K562 (cell line): ENCODE results near the gene HSDL1. TPM values are rescaled to one million over a fixed set of nuclear protein-coding genes. Genes with fewer than 3 reads are reported as not detected.

Experiments used
- E2F5 ChIP-seq: sonication (generic); formaldehyde crosslinking; IDR thresholded peaks from 2 replicates; pipeline ENCODE4 v1.8.0; 2022; ENCODE audit warnings: mild to moderate bottlenecking, missing genetic modification reagents
- EWSR1 ChIP-seq: fragments of 450-650 bp; IDR thresholded peaks from 2 replicates; pipeline ENCODE4 v1.6.1; 2018; ENCODE audit warnings: borderline replicate concordance, mild to moderate bottlenecking, low read depth, moderate library complexity; ENCODE audit not compliant: partially characterized antibody
- HDAC1 ChIP-seq, 2 experiments: fragments of 450-650 bp; IDR thresholded peaks; 2 replicates each; pipeline ENCODE4 v1.6.1; 2016 to 2017; ENCODE audit warnings: inconsistent platforms in 1 of 2, mild to moderate bottlenecking in 1 of 2, moderate library complexity in 1 of 2
- MAZ ChIP-seq, 2 experiments: fragments of 450-650 bp in 1 of 2; sonication (generic) in 1 of 2; formaldehyde crosslinking; IDR thresholded peaks in 1 of 2; conservative IDR thresholded peaks in 1 of 2; 2 replicates each; pipeline versions ENCODE4 v1.4.0 to v1.5.0; 2020; ENCODE audit warnings: mild to moderate bottlenecking in 1 of 2, missing genetic modification reagents in 1 of 2
- NR2C1 ChIP-seq, 2 experiments: fragments of 450-650 bp; IDR thresholded peaks; 2 replicates each; pipeline ENCODE4 v1.6.1; 2017; ENCODE audit warnings: mild to moderate bottlenecking in 2 of 2, antibody characterized with exemption in 1 of 2, inconsistent platforms in 1 of 2, missing compliant biosample characterization in 1 of 2, missing genetic modification characterization in 1 of 2
- NR4A1 ChIP-seq, 2 experiments: fragments of 250-450 bp in 1 of 2; fragments of 450-650 bp in 1 of 2; sonication (Bioruptor Pico) in 1 of 2; IDR thresholded peaks; 2 replicates each; pipeline versions ENCODE4 v1.4.0 to v1.6.1; 2016 to 2020; ENCODE audit warnings: mild to moderate bottlenecking in 2 of 2, missing compliant biosample characterization in 1 of 2, missing genetic modification characterization in 1 of 2, moderate library complexity in 1 of 2
- RBM39 ChIP-seq: fragments of 200-400 bp; formaldehyde crosslinking; optimal IDR thresholded peaks from 2 replicates; pipeline ENCODE3; 2018; ENCODE audit warnings: low read depth, low read length
- SAFB ChIP-seq: fragments of 200-400 bp; formaldehyde crosslinking; IDR thresholded peaks from 2 replicates; pipeline ENCODE4 v1.6.1; 2017; ENCODE audit warnings: low read depth, low read length, borderline replicate concordance
- SMAD3 ChIP-seq: fragments of 450-650 bp; formaldehyde crosslinking; conservative IDR thresholded peaks from 2 replicates; pipeline ENCODE4 v1.4.0; 2020; ENCODE audit warnings: mild to moderate bottlenecking
- TBL1XR1 ChIP-seq, 2 experiments: IDR thresholded peaks; 2 replicates each; pipeline ENCODE4 v1.6.1; 2012; ENCODE audit warnings: improper control_type of control experiment in 2 of 2, low read length in 2 of 2, mild to moderate bottlenecking in 1 of 2
- TEAD4 ChIP-seq, 2 experiments: sonication (generic) in 1 of 2; formaldehyde crosslinking in 1 of 2; IDR thresholded peaks; 2 replicates each; pipeline versions ENCODE4 v1.6.1 to v1.8.0; 2012 to 2022; ENCODE audit warnings: borderline replicate concordance in 1 of 2, inconsistent platforms in 1 of 2, low read length in 1 of 2, mild to moderate bottlenecking in 1 of 2, missing genetic modification reagents in 1 of 2
- THRB ChIP-seq: fragments of 450-650 bp; formaldehyde crosslinking; conservative IDR thresholded peaks from 2 replicates; pipeline ENCODE4 v1.4.0; 2022; ENCODE audit warnings: mild to moderate bottlenecking, missing genetic modification characterization
- ZBED1 ChIP-seq: IDR thresholded peaks from 2 replicates; pipeline ENCODE4 v1.6.1; 2014
- ZBTB49 ChIP-seq: sonication (generic); formaldehyde crosslinking; IDR thresholded peaks from 2 replicates; pipeline ENCODE4 v1.8.0; 2022; ENCODE audit warnings: missing genetic modification reagents, mild to moderate bottlenecking, borderline replicate concordance
- ZFPM2 ChIP-seq: fragments of 250-450 bp; sonication (Bioruptor Pico); IDR thresholded peaks from 2 replicates; pipeline ENCODE4 v1.5.1; 2022; ENCODE audit warnings: mild to moderate bottlenecking
- ZKSCAN1 ChIP-seq: fragments of 150-350 bp; IDR thresholded peaks from 2 replicates; pipeline ENCODE4 v1.6.1; 2016; ENCODE audit warnings: low read depth, low read length
- ZNF277 ChIP-seq: fragments of 250-450 bp; sonication (Bioruptor Pico); IDR thresholded peaks from 2 replicates; pipeline ENCODE4 v1.8.0; 2022; ENCODE audit warnings: inconsistent platforms, mild to moderate bottlenecking, moderate library complexity, borderline replicate concordance
- ZNF551 ChIP-seq: fragments of 250-450 bp; sonication (Bioruptor Pico); IDR thresholded peaks from 2 replicates; pipeline ENCODE4 v1.5.0; 2021; ENCODE audit warnings: mild to moderate bottlenecking, moderate library complexity
- ZNF830 ChIP-seq: fragments of 250-450 bp; sonication (Bioruptor Pico); IDR thresholded peaks from 2 replicates; pipeline ENCODE4 v1.5.0; 2021; ENCODE audit warnings: mild to moderate bottlenecking
- polyA plus RNA-seq, 8 experiments: library from polyadenylated mRNA; depleted of rRNA in 4 of 8; stranded (reverse) in 5 of 8; unstranded in 3 of 8; fragments of >200 nt; fragmentation: Nextera tagmentation in 2 of 8; fragmentation: Illumina TruSeq in 1 of 8; extraction: Ambion mirVana in 2 of 8; extraction: Trizol in 1 of 8; gene quantifications; 2 replicates each; pipeline versions ENCODE4 v1.2.1 to v1.2.3, GENCODE V29; 2011 to 2014; ENCODE audit warnings: inconsistent platforms in 1 of 8, missing spikeins in 1 of 8
- total RNA-seq, 7 experiments: library from RNA; depleted of rRNA in 6 of 7; stranded (reverse); fragments of >200 nt in 6 of 7; fragmentation: Illumina TruSeq in 2 of 7; extraction: Trizol in 2 of 7; gene quantifications; 2 replicates each; pipeline versions ENCODE4 v1.2.1 to v1.2.3, GENCODE V29; 2011 to 2021; ENCODE audit warnings: low replicate concordance in 1 of 7

Gene HSDL1
- total and polyA plus RNA-seq, 9 of the 15 experiments (the other 6 are each of a cell fraction or from before 2014, with no cell fraction given), result 14.8 to 41.2 (median 27.7) TPM

GRCh38 chr16:84116720-84117493, 28.1 kb downstream of the HSDL1 start, which contains the start of gene MBTPS1 (continued):
- peak; percentile 55; the same call in 1 of the 2 replicates for TF ChIP-seq NR2C1 (IDR thresholded peaks at IDR 0.05)
- peak; percentile 76 for TF ChIP-seq NR2C1 (tag; IDR thresholded peaks at IDR 0.05)
- peak; percentile 27; the same call in 1 of the 2 replicates for TF ChIP-seq ZNF830 (CRISPR knock-in tag)
- TF ChIP-seq HDAC1 (IDR thresholded peaks at IDR 0.05), result peak in 1 of 2 experiments; percentile 57; a peak in 2 of 4 replicates
- TF ChIP-seq ZBED1, result peak; percentile 2; the same call in 1 of the 2 replicates
- no peak for TF ChIP-seq ZNF551 (CRISPR knock-in tag)
- peak; percentile 91 to 94; a peak in 3 of 4 replicates for TF ChIP-seq MAZ (CRISPR knock-in tag; conservative IDR thresholded peaks at IDR 0.05 in 1 of 2, IDR thresholded peaks at IDR 0.05 in 1 of 2)
- TF ChIP-seq TEAD4 (IDR thresholded peaks at IDR 0.05; ENCODE audit: low read length), result 0 out of 2 replicates have a peak, but pooled peaks have one; percentile 2
- no peak for TF ChIP-seq TEAD4 (CRISPR knock-in tag; IDR thresholded peaks at IDR 0.05; ENCODE audit: borderline replicate concordance)
- no peak for TF ChIP-seq EWSR1
- TF ChIP-seq ZFPM2 (CRISPR knock-in tag), result no peak
- 0 out of 2 replicates have a peak, but pooled peaks have one; percentile 20 for TF ChIP-seq ZBTB49 (CRISPR knock-in tag)
- no peak for TF ChIP-seq ZNF277 (CRISPR knock-in tag)
- peak; percentile 67 for TF ChIP-seq SAFB
- peak; percentile 67; the same call in 1 of the 2 replicates for TF ChIP-seq E2F5 (CRISPR knock-in tag)
- TF ChIP-seq RBM39, result peak; percentile 46
- peak; percentile 26; the same call in 1 of the 2 replicates for TF ChIP-seq ZKSCAN1
- TF ChIP-seq TBL1XR1 (IDR thresholded peaks at IDR 0.05; ENCODE audit: low read length in 2 of 2), result peak in 1 of 2 experiments; percentile 29; a peak in 1 of 4 replicates
- no peak for TF ChIP-seq THRB (CRISPR knock-in tag)
- no peak for TF ChIP-seq NR4A1 (CRISPR knock-in tag; IDR thresholded peaks at IDR 0.05)
- TF ChIP-seq NR4A1 (tag; IDR thresholded peaks at IDR 0.05), result peak; percentile 56; the same call in 1 of the 2 replicates
- TF ChIP-seq SMAD3 (CRISPR knock-in tag), result 0 out of 2 replicates have a peak, but pooled peaks have one; percentile 28
